ENCODE data around the gene LMNB1.

Gene LMNB1

DNA sequence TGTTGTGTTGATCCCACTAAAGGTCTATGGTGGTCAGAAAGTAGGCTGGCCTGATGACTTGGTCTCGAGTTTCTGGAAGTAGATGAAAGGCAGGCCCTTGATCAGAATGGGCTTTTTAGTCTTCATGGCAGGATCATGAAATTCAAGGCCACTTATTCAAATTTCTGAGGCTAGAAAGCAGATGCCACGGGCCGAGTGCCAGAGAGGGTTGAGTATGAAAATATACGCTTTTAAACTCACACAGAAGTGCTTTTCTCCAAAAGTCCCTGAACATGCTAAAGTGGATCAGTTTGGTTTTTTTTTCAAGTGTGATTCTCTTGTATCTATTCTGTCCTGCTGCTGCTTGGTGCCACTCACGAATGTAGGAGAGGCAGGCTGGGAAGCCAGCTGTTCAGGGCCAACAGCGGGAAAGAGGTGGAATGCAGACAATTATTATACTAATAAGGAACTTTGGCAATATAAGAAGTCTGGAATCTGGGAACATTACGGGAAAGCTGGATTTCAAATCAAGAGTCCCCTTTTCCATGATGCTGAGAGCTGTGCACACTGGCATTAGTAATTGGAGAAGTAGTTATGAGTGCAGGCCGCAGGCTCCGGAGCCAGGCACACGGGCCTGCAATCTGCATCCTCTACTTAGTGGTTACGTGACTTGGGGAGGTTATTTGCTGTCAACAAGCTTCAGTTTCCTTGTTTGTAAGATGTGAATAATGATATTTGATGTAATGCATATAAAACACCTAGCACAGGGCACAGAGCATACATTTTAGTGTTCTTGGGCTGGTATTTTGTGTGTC is 95.8 kb downstream of the LMNB1 start:
- no peak for DNase-seq (ENCODE audit: low read depth, low spot score)
- H3K4me3 ChIP-seq (ENCODE audit: low read length) = no peak overlapping the region

DNA sequence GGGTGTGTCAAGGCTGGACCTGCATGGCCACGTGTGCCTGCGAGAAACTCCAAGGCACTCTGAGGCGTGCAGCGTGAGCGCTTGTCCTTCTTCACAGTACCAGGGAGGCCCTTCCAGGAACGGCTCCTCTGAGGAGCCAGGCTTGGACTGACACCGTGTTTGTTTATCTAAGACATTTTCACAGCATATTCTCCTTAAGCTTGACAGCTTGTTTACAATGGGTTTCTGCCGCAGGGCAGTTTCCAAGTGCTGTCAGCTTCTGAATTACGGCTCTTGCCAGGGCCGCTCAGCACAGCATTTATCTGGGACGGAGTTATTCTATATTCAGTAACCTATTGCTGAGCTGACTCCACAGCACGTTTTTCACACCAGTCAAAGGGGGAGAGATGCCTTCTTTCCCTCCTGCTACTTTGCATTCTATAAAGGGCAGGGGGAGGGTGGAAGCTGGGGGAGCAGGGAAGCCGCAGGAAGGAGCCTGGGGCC is 98.4 kb downstream of the LMNB1 start:
- H3K4me3 ChIP-seq (ENCODE audit: low read length) = no peak overlapping the region
- DNase-seq (ENCODE audit: low read depth, low spot score) = no peak

GRCh38 chr5:126877602-126878001 is 100.7 kb downstream of the LMNB1 start:
- no peak overlapping the region for H3K4me3 ChIP-seq (ENCODE audit: low read length)
- no peak for DNase-seq (ENCODE audit: low read depth, low spot score)

DNA sequence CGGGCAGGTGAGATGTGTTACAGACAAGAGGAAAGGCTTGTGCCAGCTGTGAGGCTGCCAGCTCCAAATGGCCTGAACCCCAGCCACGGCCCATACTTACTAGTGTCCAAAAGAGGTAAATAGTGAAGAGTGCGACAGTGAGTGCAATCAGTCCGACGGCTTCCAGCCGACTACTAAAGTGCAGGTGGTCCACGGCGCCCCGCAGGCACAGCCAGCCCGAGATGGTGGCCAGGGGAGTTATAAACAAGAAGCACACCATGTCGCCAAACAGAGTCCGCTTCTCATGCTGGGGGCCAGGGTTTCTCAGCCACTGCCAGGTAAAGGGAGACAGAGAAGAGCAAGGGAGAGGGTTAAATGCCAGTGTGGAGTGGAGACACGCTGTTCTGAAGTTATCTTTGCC is 101.1 kb downstream of the LMNB1 start:
- no peak for DNase-seq (ENCODE audit: low read depth, low spot score)

DNA sequence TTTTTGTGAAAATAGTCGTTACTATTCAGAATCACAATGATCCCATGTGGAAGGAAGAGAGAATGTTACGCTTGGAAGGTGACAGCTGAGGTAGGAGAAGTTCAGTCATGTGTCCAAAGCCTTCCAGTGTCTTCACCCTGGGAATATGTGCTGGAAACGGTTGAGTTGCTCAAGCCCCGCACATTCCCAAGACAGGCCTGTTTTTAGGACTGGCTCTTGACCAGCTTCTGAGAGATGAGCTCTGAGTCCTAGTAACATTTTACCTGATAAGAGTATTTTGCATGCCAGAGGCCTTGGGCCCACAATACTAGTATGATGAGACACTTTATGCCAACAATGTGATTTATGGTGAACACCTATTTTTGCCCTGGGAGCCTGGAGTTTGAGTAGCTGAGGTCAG is 101.7 kb downstream of the LMNB1 start:
- DNase-seq (ENCODE audit: low read depth, low spot score) = no peak
- no peak overlapping the region for H3K4me3 ChIP-seq (ENCODE audit: low read length)

More for the DNA sequence above, 101.1 kb downstream of the LMNB1 start:
- no peak overlapping the region for H3K4me3 ChIP-seq (ENCODE audit: low read length)

DNA sequence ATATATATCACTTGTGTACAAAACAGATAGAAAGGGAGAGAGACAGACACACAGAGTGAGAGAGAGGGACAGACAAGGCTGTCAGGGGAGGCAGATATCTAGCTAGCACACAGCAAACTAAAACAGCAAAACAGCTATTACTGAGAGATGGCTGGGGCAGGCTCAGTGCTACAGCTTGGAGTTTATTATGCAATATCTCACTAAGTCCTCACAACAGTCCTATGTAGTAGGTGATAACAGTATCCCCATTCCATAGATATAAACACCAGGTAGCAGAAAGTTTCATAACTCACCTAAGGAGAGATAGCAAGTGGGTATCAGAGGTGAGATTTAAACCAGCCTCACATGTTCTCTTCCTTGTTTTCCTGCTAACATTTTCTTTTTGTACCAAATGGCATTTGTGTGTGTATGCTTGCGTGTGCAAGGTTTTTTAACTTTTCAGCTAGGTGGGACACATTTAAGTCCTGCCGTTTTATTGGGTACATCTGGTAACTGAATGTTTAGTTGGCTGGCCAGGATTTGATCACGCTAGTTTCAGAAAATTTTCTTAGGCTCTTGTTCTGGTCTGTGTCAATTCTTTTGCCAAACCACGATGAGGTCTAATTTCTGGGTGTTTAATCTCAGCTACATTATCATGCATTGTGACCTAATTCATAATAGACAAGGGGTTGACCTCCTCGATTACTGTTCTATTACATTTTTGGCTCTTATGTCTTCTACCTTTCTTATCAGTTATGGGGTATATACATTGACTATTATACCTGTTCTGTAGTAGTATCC is 105.1 kb downstream of the LMNB1 start:
- DNase-seq (ENCODE audit: low read depth, low spot score) = no peak
- H3K4me3 ChIP-seq (ENCODE audit: low read length) = no peak overlapping the region

GRCh38 chr5:126883564-126884245 is 106.8 kb downstream of the LMNB1 start:
- H3K4me3 ChIP-seq (ENCODE audit: low read length) = no peak overlapping the region
- no peak for DNase-seq (ENCODE audit: low read depth, low spot score)

- no peak overlapping the region for H3K4me3 ChIP-seq (ENCODE audit: low read length)
- no peak for DNase-seq (ENCODE audit: low read depth, low spot score)
Measured at GRCh38 chr5:126884269-126884819, 107.4 kb downstream of the LMNB1 start.
